GM19468 (cell line): Measurements from ENCODE around the gene CITED2.

Source experiments
- ATAC-seq: cut with Tn5 transposase; IDR thresholded peaks from one replicate; pipeline ENCODE4 v1.9.1; 2021; ENCODE audit warnings: mild to moderate bottlenecking, moderate library complexity, moderate number of reproducible peaks; ENCODE audit not compliant: unreplicated experiment; ENCODE audit errors: extremely low read depth

The CITED2 gene

GRCh38 chr6:139388384-139388783 is 13.9 kb upstream of the CITED2 start:
- no peak for ATAC-seq

GRCh38 chr6:139386404-139386803 is 12.0 kb upstream of the CITED2 start:
- ATAC-seq: no peak

DNA sequence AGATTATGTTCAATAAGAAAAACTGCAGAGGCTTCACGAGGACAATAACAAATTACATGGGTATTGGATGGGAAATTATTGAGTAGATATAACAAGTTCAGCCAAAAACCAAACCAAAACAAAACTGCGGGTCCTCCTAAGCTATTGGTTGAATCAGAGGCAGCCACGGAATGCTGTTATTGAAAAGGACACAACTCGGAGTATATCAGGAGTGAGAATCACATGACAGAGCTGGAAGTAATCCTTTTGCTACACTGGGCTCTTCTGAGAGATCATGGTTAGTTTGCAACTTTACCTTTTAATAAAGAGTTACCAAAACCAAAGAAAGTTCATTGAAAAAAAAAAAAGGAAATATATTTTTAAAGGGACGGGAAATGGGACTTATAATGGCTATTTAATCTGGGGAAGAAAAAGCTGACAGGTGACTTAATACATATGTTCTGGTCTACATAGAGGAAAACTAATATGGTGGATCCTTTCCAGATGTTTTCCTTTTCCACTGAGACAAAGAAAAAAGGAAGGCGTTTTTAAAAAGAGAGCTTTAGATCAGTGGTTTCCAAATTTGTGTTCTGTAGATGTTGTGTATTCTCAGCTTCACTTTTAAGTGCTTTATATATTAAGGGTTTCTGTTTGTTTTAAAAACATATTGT is 6.9 kb upstream of the CITED2 start:
- ATAC-seq: no peak

DNA sequence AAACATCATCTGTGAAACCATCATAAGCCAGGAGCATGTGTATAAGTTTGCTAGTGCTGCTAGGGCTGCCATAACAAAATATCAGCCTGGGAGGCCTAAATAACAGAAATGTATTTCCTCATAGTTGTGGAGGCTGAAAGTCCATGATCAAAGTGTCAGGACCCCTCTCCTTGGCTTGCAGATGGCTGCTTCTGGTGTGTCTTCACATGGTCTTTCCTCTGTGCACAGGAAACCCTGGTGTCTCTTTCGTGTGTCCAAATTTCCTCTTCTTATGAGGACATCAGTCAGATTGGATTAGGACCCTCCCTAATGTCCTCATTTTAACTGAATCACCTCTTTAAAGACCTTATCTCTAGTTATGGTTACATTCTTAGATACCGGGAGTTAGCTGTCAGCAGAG is 6.2 kb upstream of the CITED2 start:
- no peak for ATAC-seq

DNA sequence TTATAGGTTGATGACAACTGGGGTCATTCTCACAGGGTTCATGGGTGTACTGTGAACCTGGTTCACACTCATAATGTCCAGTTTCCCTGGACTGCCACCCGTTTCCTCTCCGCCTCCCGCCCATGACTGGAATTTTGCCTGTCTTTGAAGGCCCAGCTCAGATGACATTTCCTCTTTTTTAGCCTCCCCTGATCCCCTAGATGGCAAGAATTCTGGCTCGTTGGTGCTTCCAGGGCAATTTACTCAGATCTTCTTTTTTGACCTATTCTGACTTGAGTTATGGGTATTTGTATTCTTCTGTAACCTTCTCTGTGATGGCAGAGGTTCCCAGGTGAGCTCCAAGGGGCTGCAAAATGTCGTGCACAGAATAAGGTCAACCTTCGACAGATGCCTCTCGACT is 5.7 kb upstream of the CITED2 start:
- no peak for ATAC-seq

GRCh38 chr6:139378882-139379341 is 4.5 kb upstream of the CITED2 start:
- no peak for ATAC-seq

- no peak for ATAC-seq
Measured at GRCh38 chr6:139378226-139378625, 3.8 kb upstream of the CITED2 start.

GRCh38 chr6:139376604-139377218 is 2.3 kb upstream of the CITED2 start:
- no peak for ATAC-seq

GRCh38 chr6:139376017-139376330 is 1.5 kb upstream of the CITED2 start:
- ATAC-seq: no peak

GRCh38 chr6:139375226-139376016 is 973 bp upstream of the CITED2 start:
- peak; percentile 28 for ATAC-seq

GRCh38 chr6:139373928-139374356 is 506 bp downstream of the CITED2 start:
- peak; percentile 1 for ATAC-seq

GRCh38 chr6:139373154-139373927 is 1.1 kb downstream of the CITED2 start:
- peak; percentile 12 for ATAC-seq

- no peak for ATAC-seq
Measured at GRCh38 chr6:139372326-139373153, 1.9 kb downstream of the CITED2 start.

GRCh38 chr6:139371421-139372203 is 2.8 kb downstream of the CITED2 start:
- no peak for ATAC-seq

DNA sequence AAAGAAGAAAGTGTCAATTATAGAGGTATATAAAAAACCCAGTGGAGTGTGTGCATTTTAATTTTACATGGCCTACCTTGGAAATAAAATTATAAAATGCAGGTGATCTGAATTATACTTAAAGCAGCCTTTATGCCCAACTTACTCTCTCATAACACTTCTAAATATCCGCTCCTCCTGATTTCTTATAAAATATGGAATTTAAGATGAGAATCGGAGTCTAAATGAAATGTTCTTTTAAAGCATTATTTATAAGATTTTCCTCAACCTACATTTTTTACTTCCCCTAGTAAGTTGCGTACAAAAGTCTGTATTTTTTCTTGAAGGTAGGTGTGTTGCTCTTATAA is 3.5 kb downstream of the CITED2 start:
- ATAC-seq: no peak

DNA sequence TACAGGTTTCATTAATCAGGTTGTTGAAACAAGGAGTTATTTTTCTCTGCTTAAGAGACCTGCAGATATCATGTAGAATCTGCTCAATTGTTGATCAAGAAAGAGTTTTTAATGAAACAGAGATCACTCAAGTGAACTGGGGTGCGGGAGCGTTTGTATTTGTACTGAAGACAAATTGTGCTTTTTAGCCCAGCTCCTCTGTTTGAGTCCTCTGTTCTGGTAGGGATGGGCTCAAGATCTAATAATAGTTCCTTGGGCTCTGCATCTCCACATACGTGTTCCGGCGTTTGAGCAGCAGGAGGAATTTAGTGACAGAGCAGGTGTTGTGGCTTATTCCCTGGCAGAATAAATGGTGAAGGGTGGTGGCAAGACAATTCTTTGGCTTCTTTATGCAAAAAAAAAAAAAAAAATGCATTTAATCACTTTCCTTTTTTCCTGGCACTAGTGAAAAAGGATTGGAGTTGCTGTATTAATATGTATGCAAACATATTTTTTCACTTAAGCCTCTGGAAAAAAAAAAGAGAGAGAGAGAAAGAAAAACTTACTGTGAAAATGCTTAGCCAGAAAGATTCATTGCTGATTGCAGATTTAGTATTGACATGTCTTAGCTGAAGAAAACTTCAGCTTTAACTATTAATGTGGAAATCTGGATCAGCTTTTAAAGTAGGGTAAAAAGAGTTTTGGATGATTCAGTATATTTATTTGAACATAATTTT is 4.0 kb downstream of the CITED2 start:
- no peak for ATAC-seq

DNA sequence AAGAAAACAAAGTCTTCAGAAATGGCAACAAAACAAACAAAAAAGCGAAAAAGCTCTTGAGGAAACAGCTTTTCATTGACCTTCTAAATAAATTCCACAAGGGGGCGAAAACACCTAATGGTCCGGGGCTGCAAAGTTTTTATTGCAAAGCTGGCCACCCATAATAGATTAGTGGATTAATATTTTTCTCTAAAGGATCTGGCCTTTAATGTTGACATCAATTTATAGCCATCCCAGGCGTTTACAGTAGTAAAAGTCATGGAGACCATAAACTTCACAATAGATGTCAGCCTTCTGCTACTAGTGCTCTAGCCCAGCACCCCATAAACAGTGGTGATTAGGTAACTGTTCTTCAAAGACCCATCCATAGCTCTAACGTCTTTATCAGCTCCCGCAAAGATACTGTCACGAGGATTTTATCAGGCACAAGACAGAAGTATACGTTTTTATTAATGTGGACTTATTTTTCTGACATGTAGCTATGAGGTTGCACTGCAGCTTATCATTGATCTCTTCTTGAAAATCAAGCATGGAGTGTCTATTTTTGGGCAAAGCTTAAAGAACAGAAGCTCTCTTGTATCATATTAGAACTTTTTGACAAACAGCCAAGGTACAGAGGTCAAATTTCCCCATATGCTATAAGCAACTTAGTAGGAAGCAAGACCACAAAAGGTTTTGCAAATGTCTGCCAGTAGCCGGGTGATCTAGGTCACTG is 4.7 kb downstream of the CITED2 start:
- no peak for ATAC-seq

- no peak for ATAC-seq
Measured at GRCh38 chr6:139369068-139369467, 5.4 kb downstream of the CITED2 start.
